ENCODE measurements around the gene SLX4IP.

The SLX4IP gene

GRCh38 chr20:10467681-10468339 is 32.7 kb downstream of the SLX4IP start:
- no peak for DNase-seq

- no peak for DNase-seq
Observed at GRCh38 chr20:10468340-10468845, 33.3 kb downstream of the SLX4IP start.

GRCh38 chr20:10469056-10469455 is 34.0 kb downstream of the SLX4IP start:
- peak in 1 of 2 donors; percentile 66 for DNase-seq

GRCh38 chr20:10469599-10469998 is 34.5 kb downstream of the SLX4IP start:
- peak; percentile 60 to 73 for DNase-seq

- peak; percentile 36 to 43 for DNase-seq
Observed at GRCh38 chr20:10470276-10470675, 35.2 kb downstream of the SLX4IP start.

- DNase-seq = no peak
Observed at GRCh38 chr20:10472871-10473270, 37.8 kb downstream of the SLX4IP start.

GRCh38 chr20:10474606-10475184 is 39.6 kb downstream of the SLX4IP start:
- peak; percentile 27 to 42 for DNase-seq

GRCh38 chr20:10475225-10475624 is 40.1 kb downstream of the SLX4IP start:
- peak; percentile 72 to 75 for DNase-seq

GRCh38 chr20:10476319-10476724 is 41.2 kb downstream of the SLX4IP start:
- DNase-seq = peak; percentile 85 to 88

- no peak for DNase-seq
Observed at GRCh38 chr20:10478205-10478604, 43.1 kb downstream of the SLX4IP start.

- DNase-seq = no peak
Observed at GRCh38 chr20:10478930-10479329, 43.8 kb downstream of the SLX4IP start.

GRCh38 chr20:10481676-10482075 is 46.6 kb downstream of the SLX4IP start:
- DNase-seq = no peak

- DNase-seq = no peak
Observed at GRCh38 chr20:10483691-10484090, 48.6 kb downstream of the SLX4IP start.

- DNase-seq = peak; percentile 44 to 70
Observed at GRCh38 chr20:10487142-10488136, 52.3 kb downstream of the SLX4IP start.

GRCh38 chr20:10488534-10488933 is 53.4 kb downstream of the SLX4IP start:
- peak; percentile 81 to 98 for DNase-seq

- no peak for DNase-seq
Observed at GRCh38 chr20:10489853-10490252, 54.7 kb downstream of the SLX4IP start.

GRCh38 chr20:10490257-10490656 is 55.2 kb downstream of the SLX4IP start:
- DNase-seq = no peak

- peak; percentile 47 to 75 for DNase-seq
Observed at GRCh38 chr20:10490706-10491105, 55.6 kb downstream of the SLX4IP start.

- peak; percentile 70 to 87 for DNase-seq
Observed at GRCh38 chr20:10492065-10492464, 57.0 kb downstream of the SLX4IP start.

- DNase-seq = no peak
Observed at GRCh38 chr20:10492844-10493243, 57.7 kb downstream of the SLX4IP start.

GRCh38 chr20:10495173-10495572 is 60.1 kb downstream of the SLX4IP start:
- no peak for DNase-seq

GRCh38 chr20:10496465-10496864 is 61.4 kb downstream of the SLX4IP start:
- DNase-seq = no peak

- DNase-seq = no peak
Observed at GRCh38 chr20:10497283-10497682, 62.2 kb downstream of the SLX4IP start.

Measured in inflammatory macrophage (primary cell).